K562 (cell line): ENCODE results near the gene LRRC74B. TPM values are rescaled to one million over a fixed set of nuclear protein-coding genes. Genes with fewer than 3 reads are reported as not detected.
"Not testable (repeated sequence)": the region's sequence is repeated elsewhere in the genome, so short reads cannot be mapped to it uniquely, and the experiment has no call there.

ENCODE experiments used
- ATF1 ChIP-seq, 2 experiments: fragments of 450-650 bp in 1 of 2; IDR thresholded peaks; 2 replicates each; pipeline ENCODE4 v1.6.1; 2016; ENCODE audit warnings: missing compliant biosample characterization in 1 of 2, missing genetic modification characterization in 1 of 2
- CBFA2T3 ChIP-seq: fragments of 450-650 bp; IDR thresholded peaks from 2 replicates; pipeline ENCODE4 v1.6.1; 2017
- CEBPG ChIP-seq, 3 experiments: fragments of 200-800 bp in 1 of 3; sonication (Bioruptor generic) in 1 of 3; sonication (generic) in 1 of 3; formaldehyde crosslinking in 1 of 3; IDR thresholded peaks in 2 of 3; conservative IDR thresholded peaks in 1 of 3; 2 replicates each; pipeline versions ENCODE4 v1.6.1 to v1.8.0; 2016 to 2022; ENCODE audit warnings: missing compliant biosample characterization in 2 of 3, missing genetic modification characterization in 2 of 3, mild to moderate bottlenecking in 1 of 3, missing genetic modification reagents in 1 of 3
- ETV6 ChIP-seq, 3 experiments: fragments of 150-350 bp in 1 of 3; sonication (generic) in 1 of 3; formaldehyde crosslinking in 1 of 3; IDR thresholded peaks; 2 replicates each; pipeline versions ENCODE4 v1.6.1 to v1.8.0; 2014 to 2022; ENCODE audit warnings: borderline replicate concordance in 2 of 3, low read depth in 2 of 3, antibody characterized with exemption in 1 of 3, low read length in 1 of 3, mild to moderate bottlenecking in 1 of 3, missing genetic modification reagents in 1 of 3
- FOXA3 ChIP-seq, 2 experiments: fragments of 450-650 bp in 1 of 2; sonication (generic) in 1 of 2; formaldehyde crosslinking; IDR thresholded peaks in 1 of 2; conservative IDR thresholded peaks in 1 of 2; 2 replicates each; pipeline versions ENCODE4 v1.4.0 to v1.8.0; 2020 to 2022; ENCODE audit warnings: mild to moderate bottlenecking in 2 of 2, missing genetic modification reagents in 1 of 2
- GTF2A2 ChIP-seq: IDR thresholded peaks from 2 replicates; pipeline ENCODE4 v1.6.1; 2016; ENCODE audit warnings: mild to moderate bottlenecking, missing genetic modification characterization, missing compliant biosample characterization
- KLF10 ChIP-seq: fragments of 250-450 bp; sonication (Bioruptor Pico); IDR thresholded peaks from 2 replicates; pipeline ENCODE4 v1.6.1; 2021; ENCODE audit warnings: matching md5 sums
- KLF16 ChIP-seq: IDR thresholded peaks from 2 replicates; pipeline ENCODE4 v1.6.1; 2016; ENCODE audit warnings: antibody characterized with exemption
- PHF21A ChIP-seq: fragments of 450-650 bp; IDR thresholded peaks from 2 replicates; pipeline ENCODE4 v1.6.1; 2017; ENCODE audit warnings: low read depth, borderline replicate concordance
- SMAD3 ChIP-seq: fragments of 450-650 bp; formaldehyde crosslinking; conservative IDR thresholded peaks from 2 replicates; pipeline ENCODE4 v1.4.0; 2020; ENCODE audit warnings: mild to moderate bottlenecking
- SMAD4 ChIP-seq: fragments of 250-450 bp; sonication (Bioruptor Pico); conservative IDR thresholded peaks from 2 replicates; pipeline ENCODE4 v1.8.0; 2021; ENCODE audit warnings: inconsistent platforms, mild to moderate bottlenecking, moderate library complexity
- SRF ChIP-seq, 2 experiments: fragments of 250-450, 450-650 bp in 1 of 2; sonication (Bioruptor Pico) in 1 of 2; sonication (generic) in 1 of 2; formaldehyde crosslinking; IDR thresholded peaks; 2 replicates each; pipeline versions ENCODE4 v1.5.0 to v1.5.1; 2020 to 2022; ENCODE audit warnings: mild to moderate bottlenecking in 1 of 2, missing genetic modification reagents in 1 of 2
- TEAD2 ChIP-seq: fragments of 450-650 bp; IDR thresholded peaks from 2 replicates; pipeline ENCODE4 v1.6.1; 2016; ENCODE audit warnings: missing genetic modification characterization, control low read depth, missing compliant biosample characterization
- ZBTB17 ChIP-seq: fragments of 450-650 bp; formaldehyde crosslinking; IDR thresholded peaks from 2 replicates; pipeline ENCODE4 v1.4.0; 2020; ENCODE audit warnings: mild to moderate bottlenecking
- ZKSCAN8 ChIP-seq: fragments of 200-800 bp; sonication (Bioruptor generic); IDR thresholded peaks from 2 replicates; pipeline ENCODE4 v1.6.1; 2016; ENCODE audit warnings: missing genetic modification characterization, missing compliant biosample characterization
- ZNF134 ChIP-seq: fragments of 250-450 bp; sonication (Bioruptor Pico); conservative IDR thresholded peaks from 2 replicates; pipeline ENCODE4 v1.4.0; 2020
- ZNF175 ChIP-seq: fragments of 200-800 bp; sonication (Bioruptor generic); IDR thresholded peaks from 2 replicates; pipeline ENCODE4 v1.6.1; 2016; ENCODE audit warnings: low read depth, mild to moderate bottlenecking, missing genetic modification characterization, missing compliant biosample characterization
- ZNF785 ChIP-seq: fragments of 250-450 bp; sonication (Bioruptor Pico); IDR thresholded peaks from 2 replicates; pipeline ENCODE4 v1.4.0; 2020; ENCODE audit warnings: mild to moderate bottlenecking
- polyA plus RNA-seq, 8 experiments: library from polyadenylated mRNA; depleted of rRNA in 4 of 8; stranded (reverse) in 5 of 8; unstranded in 3 of 8; fragments of >200 nt; fragmentation: Nextera tagmentation in 2 of 8; fragmentation: Illumina TruSeq in 1 of 8; extraction: Ambion mirVana in 2 of 8; extraction: Trizol in 1 of 8; gene quantifications; 2 replicates each; pipeline versions ENCODE4 v1.2.1 to v1.2.3, GENCODE V29; 2011 to 2014; ENCODE audit warnings: inconsistent platforms in 1 of 8, missing spikeins in 1 of 8
- total RNA-seq, 7 experiments: library from RNA; depleted of rRNA in 6 of 7; stranded (reverse); fragments of >200 nt in 6 of 7; fragmentation: Illumina TruSeq in 2 of 7; extraction: Trizol in 2 of 7; gene quantifications; 2 replicates each; pipeline versions ENCODE4 v1.2.1 to v1.2.3, GENCODE V29; 2011 to 2021; ENCODE audit warnings: low replicate concordance in 1 of 7
- TF ChIP-seq, protein P1 (sequence below): fragments of 450-650 bp; IDR thresholded peaks from 2 replicates; pipeline ENCODE4 v1.6.1; 2018; ENCODE audit not compliant: partially characterized antibody
- TF ChIP-seq, protein P2 (sequence below): sonication (generic); formaldehyde crosslinking; IDR thresholded peaks from 2 replicates; pipeline ENCODE4 v1.9.0; 2022; ENCODE audit warnings: mild to moderate bottlenecking, missing genetic modification reagents
- TF ChIP-seq, protein P3 (sequence below): fragments of 250-450 bp; sonication (Bioruptor Pico); IDR thresholded peaks from 2 replicates; pipeline ENCODE4 v1.8.0; 2022; ENCODE audit warnings: moderate library complexity, mild to moderate bottlenecking, inconsistent platforms

LRRC74B gene
- total and polyA plus RNA-seq, 9 of the 15 experiments (the other 6 are each of a cell fraction or from before 2014, with no cell fraction given), result not detected

DNA sequence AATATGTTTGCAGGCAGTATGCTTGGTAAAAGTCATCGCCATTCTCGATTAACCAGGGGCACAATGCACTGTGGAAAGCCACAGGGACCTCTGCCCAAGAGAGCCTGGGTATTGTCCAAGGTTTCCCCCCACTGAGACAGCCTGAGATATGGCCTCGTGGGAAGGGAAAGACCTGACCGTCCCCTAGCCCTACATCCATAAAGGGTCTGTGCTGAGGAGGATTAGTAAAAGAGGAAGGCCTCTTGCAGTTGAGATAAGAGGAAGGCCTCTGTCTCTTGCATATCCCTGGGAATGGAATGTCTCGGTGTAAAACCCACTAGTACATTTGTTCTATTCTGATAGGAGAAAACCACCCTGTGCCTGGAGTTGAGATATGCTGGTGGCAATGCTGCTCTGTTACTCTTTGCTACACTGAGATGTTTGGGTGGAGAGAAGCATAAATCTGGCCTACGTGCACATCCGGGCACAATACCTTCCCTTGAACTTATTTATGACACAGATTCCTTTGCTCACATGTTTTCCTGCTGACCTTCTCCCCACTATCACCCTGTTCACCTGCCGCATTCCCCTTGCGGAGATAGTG is 47.9 kb downstream of the LRRC74B start (continued):
- TF ChIP-seq, protein P1, sequence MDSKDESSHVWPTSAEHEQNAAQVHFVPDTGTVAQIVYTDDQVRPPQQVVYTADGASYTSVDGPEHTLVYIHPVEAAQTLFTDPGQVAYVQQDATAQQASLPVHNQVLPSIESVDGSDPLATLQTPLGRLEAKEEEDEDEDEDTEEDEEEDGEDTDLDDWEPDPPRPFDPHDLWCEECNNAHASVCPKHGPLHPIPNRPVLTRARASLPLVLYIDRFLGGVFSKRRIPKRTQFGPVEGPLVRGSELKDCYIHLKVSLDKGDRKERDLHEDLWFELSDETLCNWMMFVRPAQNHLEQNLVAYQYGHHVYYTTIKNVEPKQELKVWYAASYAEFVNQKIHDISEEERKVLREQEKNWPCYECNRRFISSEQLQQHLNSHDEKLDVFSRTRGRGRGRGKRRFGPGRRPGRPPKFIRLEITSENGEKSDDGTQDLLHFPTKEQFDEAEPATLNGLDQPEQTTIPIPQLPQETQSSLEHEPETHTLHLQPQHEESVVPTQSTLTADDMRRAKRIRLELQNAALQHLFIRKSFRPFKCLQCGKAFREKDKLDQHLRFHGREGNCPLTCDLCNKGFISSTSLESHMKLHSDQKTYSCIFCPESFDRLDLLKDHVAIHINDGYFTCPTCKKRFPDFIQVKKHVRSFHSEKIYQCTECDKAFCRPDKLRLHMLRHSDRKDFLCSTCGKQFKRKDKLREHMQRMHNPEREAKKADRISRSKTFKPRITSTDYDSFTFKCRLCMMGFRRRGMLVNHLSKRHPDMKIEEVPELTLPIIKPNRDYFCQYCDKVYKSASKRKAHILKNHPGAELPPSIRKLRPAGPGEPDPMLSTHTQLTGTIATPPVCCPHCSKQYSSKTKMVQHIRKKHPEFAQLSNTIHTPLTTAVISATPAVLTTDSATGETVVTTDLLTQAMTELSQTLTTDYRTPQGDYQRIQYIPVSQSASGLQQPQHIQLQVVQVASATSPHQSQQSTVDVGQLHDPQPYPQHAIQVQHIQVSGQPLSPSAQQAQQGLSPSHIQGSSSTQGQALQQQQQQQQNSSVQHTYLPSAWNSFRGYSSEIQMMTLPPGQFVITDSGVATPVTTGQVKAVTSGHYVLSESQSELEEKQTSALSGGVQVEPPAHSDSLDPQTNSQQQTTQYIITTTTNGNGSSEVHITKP, result peak; percentile 71
- 0 out of 2 replicates have a peak, but pooled peaks have one; percentile 34 for TF ChIP-seq GTF2A2 (tag)
- peak; percentile 75 for TF ChIP-seq TEAD2
- TF ChIP-seq PHF21A, result peak; percentile 98
- TF ChIP-seq KLF16, result peak; percentile 93
- TF ChIP-seq, protein P2, sequence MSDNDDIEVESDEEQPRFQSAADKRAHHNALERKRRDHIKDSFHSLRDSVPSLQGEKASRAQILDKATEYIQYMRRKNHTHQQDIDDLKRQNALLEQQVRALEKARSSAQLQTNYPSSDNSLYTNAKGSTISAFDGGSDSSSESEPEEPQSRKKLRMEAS (CRISPR knock-in tag), result peak; percentile 50; the same call in 1 of the 2 replicates
- TF ChIP-seq CEBPG (CRISPR knock-in tag; IDR thresholded peaks at IDR 0.05), result 0 out of 2 replicates have a peak, but pooled peaks have one; percentile 45
- TF ChIP-seq CEBPG (tag; conservative IDR thresholded peaks at IDR 0.05 in 1 of 2, IDR thresholded peaks at IDR 0.05 in 1 of 2); ETV6 (CRISPR knock-in tag; IDR thresholded peaks at IDR 0.05; ENCODE audit: borderline replicate concordance); ATF1 (CRISPR knock-in tag; IDR thresholded peaks at IDR 0.05): not testable (repeated sequence)
- TF ChIP-seq, protein P3, sequence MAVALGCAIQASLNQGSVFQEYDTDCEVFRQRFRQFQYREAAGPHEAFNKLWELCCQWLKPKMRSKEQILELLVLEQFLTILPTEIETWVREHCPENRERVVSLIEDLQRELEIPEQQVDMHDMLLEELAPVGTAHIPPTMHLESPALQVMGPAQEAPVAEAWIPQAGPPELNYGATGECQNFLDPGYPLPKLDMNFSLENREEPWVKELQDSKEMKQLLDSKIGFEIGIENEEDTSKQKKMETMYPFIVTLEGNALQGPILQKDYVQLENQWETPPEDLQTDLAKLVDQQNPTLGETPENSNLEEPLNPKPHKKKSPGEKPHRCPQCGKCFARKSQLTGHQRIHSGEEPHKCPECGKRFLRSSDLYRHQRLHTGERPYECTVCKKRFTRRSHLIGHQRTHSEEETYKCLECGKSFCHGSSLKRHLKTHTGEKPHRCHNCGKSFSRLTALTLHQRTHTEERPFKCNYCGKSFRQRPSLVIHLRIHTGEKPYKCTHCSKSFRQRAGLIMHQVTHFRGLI (CRISPR knock-in tag), result 0 out of 2 replicates have a peak, but pooled peaks have one; percentile 42
- TF ChIP-seq ETV6 (IDR thresholded peaks at IDR 0.05; ENCODE audit: borderline replicate concordance in 1 of 2, low read depth in 2 of 2, low read length in 1 of 2), result 0 out of 4 replicates have a peak, but pooled peaks of 1 of the 2 experiments have one; percentile 32
- TF ChIP-seq ZNF785 (CRISPR knock-in tag), result peak; percentile 62; the same call in 1 of the 2 replicates
- TF ChIP-seq KLF10, result peak; percentile 10; the same call in 1 of the 2 replicates
- TF ChIP-seq ZNF134 (CRISPR knock-in tag), result 0 out of 2 replicates have a peak, but pooled peaks have one; percentile 19
- peak; percentile 53; the same call in 1 of the 2 replicates for TF ChIP-seq ATF1 (tag; IDR thresholded peaks at IDR 0.05)
- TF ChIP-seq ZNF175, result 0 out of 2 replicates have a peak, but pooled peaks have one; percentile 55
- TF ChIP-seq FOXA3 (CRISPR knock-in tag; conservative IDR thresholded peaks at IDR 0.05 in 1 of 2, IDR thresholded peaks at IDR 0.05 in 1 of 2), result peak in 1 of 2 experiments; percentile 10; a peak in 1 of 4 replicates
- peak; percentile 93 for TF ChIP-seq SMAD4 (CRISPR knock-in tag)
- peak; percentile 96 for TF ChIP-seq CBFA2T3
- TF ChIP-seq SMAD3 (CRISPR knock-in tag), result 0 out of 2 replicates have a peak, but pooled peaks have one; percentile 3
- peak; percentile 79; the same call in 1 of the 2 replicates for TF ChIP-seq ZKSCAN8 (CRISPR knock-in tag)
- TF ChIP-seq ZBTB17, result 0 out of 2 replicates have a peak, but pooled peaks have one; percentile 46
- TF ChIP-seq SRF (CRISPR knock-in tag; IDR thresholded peaks at IDR 0.05), result peak in 1 of 2 experiments; percentile 66; a peak in 1 of 4 replicates
